Right lobe of liver (tissue), 4 donors: ENCODE data around the gene IL3.

ENCODE experiments used
- POLR2A ChIP-seq: fragments of 450-650 bp; IDR thresholded peaks from one replicate; pipeline ENCODE4 v1.6.1; 2017; ENCODE audit warnings: antibody characterized with exemption, mild to moderate bottlenecking
- TF ChIP-seq, protein P1 (sequence below), 4 donors: fragments of 200-600 bp in 3 of 4; fragments of 450-650 bp in 1 of 4; IDR thresholded peaks; one replicate each; pipeline versions ENCODE4 v1.5.1 to v1.8.0; 2016 to 2022; ENCODE audit warnings: antibody characterized with exemption in 4 of 4, mild to moderate bottlenecking in 2 of 4
- donor health status: DM: no; HTN: no; CAD: no.
- donor health status: DM: no; HTN: no; CAD: no.
- donor health status: DM: no; HTN: yes; CAD: no.

DNA sequence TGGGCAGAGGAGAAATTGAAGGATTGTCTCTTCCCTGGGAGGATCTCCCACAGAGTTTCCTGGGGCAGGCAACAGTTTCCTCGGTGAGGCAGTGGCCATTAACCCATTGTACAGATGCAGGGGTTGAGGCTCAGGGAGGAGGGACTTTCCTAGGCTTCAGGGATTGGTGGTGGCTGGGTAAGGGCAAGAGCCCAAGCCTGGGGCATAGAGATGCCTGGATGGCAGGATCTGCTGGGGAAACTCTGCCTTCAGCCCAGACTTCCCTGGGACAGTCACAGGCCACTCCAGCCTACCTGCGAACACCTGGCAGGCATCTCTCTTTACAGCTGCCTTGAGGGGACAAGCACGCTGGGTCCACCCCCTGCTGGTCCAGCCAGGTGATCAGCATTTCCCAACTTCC, 9.5 kb downstream of the IL3 start:
- no peak for TF ChIP-seq POLR2A
- TF ChIP-seq, protein P1, sequence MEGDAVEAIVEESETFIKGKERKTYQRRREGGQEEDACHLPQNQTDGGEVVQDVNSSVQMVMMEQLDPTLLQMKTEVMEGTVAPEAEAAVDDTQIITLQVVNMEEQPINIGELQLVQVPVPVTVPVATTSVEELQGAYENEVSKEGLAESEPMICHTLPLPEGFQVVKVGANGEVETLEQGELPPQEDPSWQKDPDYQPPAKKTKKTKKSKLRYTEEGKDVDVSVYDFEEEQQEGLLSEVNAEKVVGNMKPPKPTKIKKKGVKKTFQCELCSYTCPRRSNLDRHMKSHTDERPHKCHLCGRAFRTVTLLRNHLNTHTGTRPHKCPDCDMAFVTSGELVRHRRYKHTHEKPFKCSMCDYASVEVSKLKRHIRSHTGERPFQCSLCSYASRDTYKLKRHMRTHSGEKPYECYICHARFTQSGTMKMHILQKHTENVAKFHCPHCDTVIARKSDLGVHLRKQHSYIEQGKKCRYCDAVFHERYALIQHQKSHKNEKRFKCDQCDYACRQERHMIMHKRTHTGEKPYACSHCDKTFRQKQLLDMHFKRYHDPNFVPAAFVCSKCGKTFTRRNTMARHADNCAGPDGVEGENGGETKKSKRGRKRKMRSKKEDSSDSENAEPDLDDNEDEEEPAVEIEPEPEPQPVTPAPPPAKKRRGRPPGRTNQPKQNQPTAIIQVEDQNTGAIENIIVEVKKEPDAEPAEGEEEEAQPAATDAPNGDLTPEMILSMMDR (IDR thresholded peaks at IDR 0.05) = no peak
